HG02973 (cell line): ENCODE data around the gene ZNF497.
"Not testable (repeated sequence)": the region's sequence is repeated elsewhere in the genome, so short reads cannot be mapped to it uniquely, and the experiment has no call there.

Experiments used
- ATAC-seq: cut with Tn5 transposase; IDR thresholded peaks from one replicate; pipeline ENCODE4 v1.9.1; 2021; ENCODE audit warnings: moderate library complexity; ENCODE audit not compliant: unreplicated experiment

Gene ZNF497

GRCh38 chr19:58395220-58395978 lies 32.8 kb upstream of the ZNF497 start, which contains the start of gene RNF225:
Gene RNF225, plus strand, starts transcription at chr19:58395656. Its CDS starts 434 bp downstream, at chr19:58396090.
- ATAC-seq = no peak

GRCh38 chr19:58394821-58395219 lies 32.3 kb upstream of the ZNF497 start:
- ATAC-seq = no peak

- ATAC-seq = no peak
Measured at GRCh38 chr19:58393725-58394033, 31.1 kb upstream of the ZNF497 start.

- no peak for ATAC-seq
Measured at GRCh38 chr19:58392945-58393724, 30.6 kb upstream of the ZNF497 start.

- no peak for ATAC-seq
Measured at GRCh38 chr19:58388175-58388526, 25.6 kb upstream of the ZNF497 start.

GRCh38 chr19:58387338-58388174 lies 25.0 kb upstream of the ZNF497 start:
- ATAC-seq = no peak

- peak; percentile 77 for ATAC-seq
Measured at GRCh38 chr19:58386576-58387337, 24.2 kb upstream of the ZNF497 start, which contains the start of gene RPS5. Gene RPS5, plus strand, starts transcription at chr19:58387269. Its CDS starts 869 bp downstream, at chr19:58388138.

- no peak for ATAC-seq
Measured at GRCh38 chr19:58385891-58386575, 23.5 kb upstream of the ZNF497 start.

- no peak for ATAC-seq
Measured at GRCh38 chr19:58385313-58385890, 22.9 kb upstream of the ZNF497 start.

- no peak for ATAC-seq
Measured at GRCh38 chr19:58382997-58383603, 20.5 kb upstream of the ZNF497 start.

GRCh38 chr19:58381460-58382212 lies 19.1 kb upstream of the ZNF497 start:
- no peak for ATAC-seq

GRCh38 chr19:58380662-58381459 lies 18.3 kb upstream of the ZNF497 start, which contains the start of gene ZNF837:
Gene ZNF837, minus strand, starts transcription at chr19:58381030. Its CDS starts 11,698 bp downstream, at chr19:58369332.
- peak; percentile 67 for ATAC-seq

- no peak for ATAC-seq
Measured at GRCh38 chr19:58380037-58380661, 17.6 kb upstream of the ZNF497 start.

GRCh38 chr19:58379246-58379645 lies 16.7 kb upstream of the ZNF497 start:
- ATAC-seq = no peak

- not testable (repeated sequence) for ATAC-seq
Measured at GRCh38 chr19:58376724-58377123, 14.2 kb upstream of the ZNF497 start.

GRCh38 chr19:58374200-58374599 lies 11.6 kb upstream of the ZNF497 start:
- no peak for ATAC-seq
